Upper lobe of left lung (tissue), 6 donors: ENCODE results near the gene ALDH3B2. TPM values are rescaled to one million over a fixed set of nuclear protein-coding genes. Genes with fewer than 3 reads are reported as not detected.
A peak's percentile ranks its signal among the peaks of the same experiment; 100 is the strongest.

Experiments
- ATAC-seq, 2 donors: fragments of 200-7000 bp; cut with Tn5 transposase; one replicate each; pipeline ENCODE4 v1.9.1; 2022; ENCODE audit warnings: mild to moderate bottlenecking in 2 of 2, moderate library complexity in 2 of 2; ENCODE audit not compliant: low FRiP score in 2 of 2
- DNase-seq, 2 donors: peaks; one replicate each; pipeline ENCODE4 v3.0.0-alpha.2; 2019 to 2020
- H3K27ac ChIP-seq, 4 donors: fragments of 200-600 bp; sonication (generic); one replicate each; pipeline ENCODE4 v1.5.1; 2016 to 2019
- H3K27me3 ChIP-seq, 4 donors: fragments of 200-600 bp; sonication (generic); one replicate each; pipeline ENCODE4 v1.5.1; 2017 to 2019
- H3K36me3 ChIP-seq, 4 donors: fragments of 200-600 bp; sonication (generic); one replicate each; pipeline ENCODE4 v1.5.1; 2016 to 2019
- H3K4me1 ChIP-seq, 4 donors: fragments of 200-600 bp; sonication (generic); one replicate each; pipeline ENCODE4 v1.5.1; 2018 to 2019
- H3K4me3 ChIP-seq, 4 donors: fragments of 200-600 bp; sonication (generic); one replicate each; pipeline ENCODE4 v1.5.1; 2017 to 2019; ENCODE audit warnings: mild to moderate bottlenecking in 2 of 4, moderate library complexity in 1 of 4
- H3K9me3 ChIP-seq, 4 donors: fragments of 200-600 bp; sonication (generic); one replicate each; pipeline ENCODE4 v1.5.1; 2018 to 2019
- EP300 ChIP-seq, 4 donors: sonication (generic); formaldehyde crosslinking; IDR thresholded peaks; one replicate each; pipeline ENCODE4 v1.5.1; 2017; ENCODE audit warnings: antibody characterized with exemption in 4 of 4, control low read depth in 2 of 4
- POLR2A ChIP-seq, 4 donors: fragments of 450-650 bp; IDR thresholded peaks; one replicate each; pipeline ENCODE4 v1.5.1; 2016 to 2017; ENCODE audit warnings: antibody characterized with exemption in 4 of 4, mild to moderate bottlenecking in 2 of 4
- POLR2AphosphoS5 ChIP-seq, 2 donors: sonication (generic); formaldehyde crosslinking; IDR thresholded peaks; one replicate each; pipeline ENCODE4 v1.5.1; 2017; ENCODE audit warnings: antibody characterized with exemption in 2 of 2
- WGBS, 2 donors: methylation state at CpG; one replicate each; pipeline ENCODE4 v1.1.5; 2017 to 2018; 5-methylcytosine and 5-hydroxymethylcytosine counted together
- total RNA-seq, 6 donors: library from RNA; depleted of rRNA in 4 of 6; stranded (reverse); fragments of >200 nt in 4 of 6; gene quantifications; one replicate each; pipeline versions ENCODE4 v1.1.0 to v1.2.1, GENCODE V29; 2016 to 2021
- TF ChIP-seq, protein P1 (sequence below), 6 experiments: fragments of 450-650 bp in 4 of 6; fragments of 200-600 bp in 2 of 6; sonication (generic) in 2 of 6; IDR thresholded peaks; one replicate each; pipeline ENCODE4 v1.5.1; 2016 to 2019; ENCODE audit warnings: antibody characterized with exemption in 6 of 6
- donor health status: DM: no; HTN: no; CAD: no; lungs with moderate emphysema.
- donor health status: DM: no; HTN: yes; CAD: no; lungs with severe emphysema.

The ALDH3B2 gene
- total RNA-seq, 6 donors from 2014 or later = 0.30 to 6.4 (median 0.86) TPM; not detected in 1

DNA sequence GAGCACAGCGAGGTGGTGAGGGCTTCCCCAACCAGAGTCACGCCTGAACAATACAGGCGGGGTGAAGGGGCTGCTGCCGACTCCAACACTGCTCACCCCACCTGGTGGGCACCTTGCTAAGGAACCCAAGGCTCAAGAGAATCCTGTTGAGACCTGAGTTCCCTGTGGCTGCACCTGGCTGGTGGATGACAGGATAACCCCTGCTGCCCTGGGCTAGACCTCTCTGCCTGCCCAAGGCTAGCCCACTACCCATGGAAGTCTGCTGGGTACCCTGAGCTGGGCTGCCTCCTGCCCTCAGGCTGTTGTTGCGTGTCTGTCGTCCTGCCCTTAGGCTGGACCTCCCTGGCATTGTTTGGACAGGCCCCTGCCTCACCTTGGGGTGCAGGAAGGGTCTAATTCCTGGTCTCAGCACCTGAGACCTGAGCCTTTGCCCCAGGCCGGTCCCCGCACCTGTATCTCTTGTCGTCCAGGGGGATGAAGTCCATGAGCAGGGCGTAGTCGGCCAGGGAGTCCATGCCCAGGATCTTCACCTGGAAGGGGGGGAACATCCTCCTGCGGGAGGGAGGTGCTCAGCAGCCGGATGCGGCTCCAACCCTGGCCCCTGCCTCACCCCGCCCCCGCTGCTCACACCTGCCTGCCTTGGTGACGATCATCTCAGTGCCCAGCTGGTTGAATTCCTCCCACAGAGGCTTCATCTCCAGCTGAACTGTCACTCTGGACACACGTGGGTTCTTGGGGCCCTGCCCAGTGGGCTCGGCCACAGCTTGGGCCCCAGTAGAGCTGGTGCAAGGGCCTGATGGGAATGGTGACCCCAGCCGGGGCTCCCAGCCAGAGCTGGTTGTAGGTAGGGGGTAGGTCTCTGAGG is 39.8 kb downstream of the ALDH3B2 start:
- Histone ChIP-seq H3K27me3 (peaks cover 0 to 2% (median 0%) of the 10 kb centered on the region in 4 donors), H3K4me3 (no peak overlapping the region), H3K4me1 (peaks cover 6 to 9% (median 8%) of the 10 kb centered on the region in 4 donors), H3K9me3 (no peaks in the 10 kb centered on the region), H3K27ac (no peak overlapping the region), H3K36me3 (no peaks in the 10 kb centered on the region)
- WGBS, 2 donors = 77% methylated on average over 12 of the region's 20 CpGs; no CpG with 5 or more reads in 1 of the 2 donors
- ATAC-seq (no peak), DNase-seq (peak in 1 of 2 donors; percentile 64)
- TF ChIP-seq POLR2AphosphoS5 (IDR thresholded peaks at IDR 0.05) = no peak

DNA sequence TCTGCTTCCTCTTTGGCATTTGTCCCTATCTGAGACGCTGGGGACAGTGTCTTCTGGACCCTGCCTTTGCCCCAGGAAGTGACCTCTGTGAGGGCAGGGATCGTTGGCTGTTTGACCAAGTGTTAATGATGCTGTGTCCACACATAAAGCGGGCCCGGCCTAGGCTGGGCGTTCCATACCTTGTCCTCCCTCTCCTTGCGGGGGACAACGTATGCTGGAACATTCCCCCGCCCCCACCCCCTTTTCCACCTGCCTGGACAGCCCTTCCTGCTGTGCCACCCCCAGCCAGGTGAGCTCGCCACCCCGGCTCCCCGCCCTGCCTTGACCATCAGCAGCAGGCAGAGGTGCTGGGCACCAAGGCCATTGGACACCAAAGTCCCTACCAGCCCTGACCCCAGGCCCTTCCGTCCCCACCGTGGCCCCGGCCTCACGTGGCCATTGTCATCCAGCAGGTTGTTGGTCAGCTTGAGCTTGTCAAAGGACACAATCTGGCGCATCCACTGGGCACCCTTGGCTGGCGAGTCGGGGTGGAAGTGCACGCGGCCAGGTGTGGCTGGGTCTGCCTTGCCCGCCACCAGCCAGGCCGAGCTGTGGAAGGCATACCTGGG is 40.6 kb downstream of the ALDH3B2 start:
- H3K27ac ChIP-seq = no peak overlapping the region
- TF ChIP-seq POLR2A (IDR thresholded peaks at IDR 0.05) (no peak), POLR2AphosphoS5 (IDR thresholded peaks at IDR 0.05) (no peak), EP300 (IDR thresholded peaks at IDR 0.05) (no peak)
- TF ChIP-seq, protein P1, sequence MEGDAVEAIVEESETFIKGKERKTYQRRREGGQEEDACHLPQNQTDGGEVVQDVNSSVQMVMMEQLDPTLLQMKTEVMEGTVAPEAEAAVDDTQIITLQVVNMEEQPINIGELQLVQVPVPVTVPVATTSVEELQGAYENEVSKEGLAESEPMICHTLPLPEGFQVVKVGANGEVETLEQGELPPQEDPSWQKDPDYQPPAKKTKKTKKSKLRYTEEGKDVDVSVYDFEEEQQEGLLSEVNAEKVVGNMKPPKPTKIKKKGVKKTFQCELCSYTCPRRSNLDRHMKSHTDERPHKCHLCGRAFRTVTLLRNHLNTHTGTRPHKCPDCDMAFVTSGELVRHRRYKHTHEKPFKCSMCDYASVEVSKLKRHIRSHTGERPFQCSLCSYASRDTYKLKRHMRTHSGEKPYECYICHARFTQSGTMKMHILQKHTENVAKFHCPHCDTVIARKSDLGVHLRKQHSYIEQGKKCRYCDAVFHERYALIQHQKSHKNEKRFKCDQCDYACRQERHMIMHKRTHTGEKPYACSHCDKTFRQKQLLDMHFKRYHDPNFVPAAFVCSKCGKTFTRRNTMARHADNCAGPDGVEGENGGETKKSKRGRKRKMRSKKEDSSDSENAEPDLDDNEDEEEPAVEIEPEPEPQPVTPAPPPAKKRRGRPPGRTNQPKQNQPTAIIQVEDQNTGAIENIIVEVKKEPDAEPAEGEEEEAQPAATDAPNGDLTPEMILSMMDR (IDR thresholded peaks at IDR 0.05) = no peak
- no peak overlapping the region for H3K4me3 ChIP-seq
- H3K27me3 ChIP-seq = no peaks in the 10 kb centered on the region
- WGBS, 2 donors = 82 to 88% methylated on average over 16 to 17 of the region's 22 CpGs
- DNase-seq (peak in 1 of 2 donors; percentile 74), ATAC-seq (no peak)
- no peaks in the 10 kb centered on the region for H3K36me3 ChIP-seq
- no peaks in the 10 kb centered on the region for H3K9me3 ChIP-seq
- peaks cover 8 to 16% (median 14%) of the 10 kb centered on the region in 4 donors for H3K4me1 ChIP-seq

DNA sequence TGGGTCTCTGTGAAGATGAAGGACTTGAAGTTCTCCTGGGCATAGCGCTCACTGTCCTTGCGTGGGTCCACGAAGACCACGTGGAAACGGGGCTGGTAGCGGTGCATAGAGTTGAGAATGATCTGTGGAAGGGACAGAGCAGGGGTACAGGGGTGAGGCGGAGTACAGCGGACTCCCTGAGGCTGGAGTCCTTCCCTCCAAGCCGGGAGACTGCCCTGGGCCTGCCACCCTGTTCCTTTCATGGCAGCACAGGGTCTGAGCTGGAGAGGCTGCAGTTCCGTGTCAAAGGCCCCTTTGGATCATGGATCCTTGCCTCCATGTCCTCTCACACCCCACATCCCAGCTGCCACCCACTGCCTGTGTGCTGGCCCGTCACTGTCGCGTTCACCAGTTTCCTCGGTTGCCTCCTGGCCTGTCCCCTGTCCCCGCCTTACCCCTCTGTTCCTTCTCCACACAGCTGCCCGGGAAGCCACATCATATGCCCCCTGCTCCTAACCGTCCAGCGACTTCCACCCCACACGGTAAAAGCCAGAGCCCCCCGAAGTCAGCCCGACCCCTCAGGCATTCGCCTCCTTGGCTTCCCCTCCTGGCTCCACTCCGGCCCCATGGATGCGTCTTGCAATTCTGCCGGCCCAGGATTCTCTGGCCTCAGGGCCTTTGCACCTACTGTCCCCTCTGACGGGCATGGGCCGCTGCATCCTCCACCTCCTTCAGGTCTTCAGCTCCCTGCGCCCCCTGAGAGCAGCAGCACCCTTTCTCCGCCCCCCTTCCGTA is 41.3 kb downstream of the ALDH3B2 start:
- Histone ChIP-seq H3K9me3 (no peaks in the 10 kb centered on the region), H3K27me3 (no peaks in the 10 kb centered on the region), H3K27ac (no peak overlapping the region), H3K36me3 (no peaks in the 10 kb centered on the region), H3K4me3 (no peak overlapping the region), H3K4me1 (peaks cover 8 to 21% (median 17%) of the 10 kb centered on the region in 4 donors)
- ATAC-seq (no peak), DNase-seq (no peak)
- 93% methylated on average over 26 to 30 of the region's 30 CpGs for WGBS, 2 donors
- no peak for TF ChIP-seq POLR2A (IDR thresholded peaks at IDR 0.05)
- no peak for TF ChIP-seq POLR2AphosphoS5 (IDR thresholded peaks at IDR 0.05)

DNA sequence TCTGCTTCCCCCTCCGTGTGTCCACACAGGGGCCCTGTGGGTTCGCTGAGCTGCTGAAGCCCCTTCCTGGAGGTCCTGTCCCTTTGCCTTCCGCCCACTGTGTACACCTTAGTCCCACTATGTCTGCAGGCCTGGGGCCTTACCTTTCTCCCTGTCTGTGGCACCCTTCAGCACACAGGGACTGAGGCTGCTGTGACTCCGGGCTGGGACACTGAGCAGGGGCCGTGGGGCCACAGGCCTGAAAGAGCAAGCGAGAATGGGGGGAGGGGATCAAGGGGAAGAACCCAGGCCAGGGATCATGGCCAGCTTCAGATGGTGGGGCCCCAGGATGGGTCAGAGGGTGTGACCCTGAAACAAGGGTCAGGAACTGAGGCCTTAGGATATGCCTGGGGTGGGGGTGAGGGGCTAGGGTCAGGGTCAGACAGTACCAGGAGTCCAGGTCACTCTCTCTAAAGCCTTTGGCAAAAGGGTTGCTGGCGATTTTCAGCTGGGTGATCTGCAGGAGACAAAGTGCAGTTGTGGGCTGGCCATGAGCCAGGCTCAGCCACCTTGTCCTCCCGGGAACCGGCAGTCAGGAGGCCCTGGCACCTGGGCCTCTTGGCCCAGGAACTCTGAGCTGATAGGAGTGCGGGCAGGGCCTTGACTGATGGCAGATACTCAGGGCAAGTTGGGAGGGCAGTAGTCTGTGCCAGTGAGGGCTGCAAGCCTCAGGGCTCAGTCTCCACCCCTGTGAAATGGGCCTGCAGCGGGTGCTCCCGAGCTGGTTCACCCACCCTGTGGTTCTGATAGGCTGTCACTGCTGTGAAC is 42.0 kb downstream of the ALDH3B2 start:
- no peak overlapping the region for H3K4me3 ChIP-seq
- 86 to 88% methylated on average over 6 to 11 of the region's 12 CpGs for WGBS, 2 donors
- H3K27me3 ChIP-seq = no peaks in the 10 kb centered on the region
- H3K36me3 ChIP-seq = no peaks in the 10 kb centered on the region
- DNase-seq (peak in 1 of 2 donors; percentile 43), ATAC-seq (no peak)
- H3K9me3 ChIP-seq = no peaks in the 10 kb centered on the region
- TF ChIP-seq, protein P1 (IDR thresholded peaks at IDR 0.05) = no peak
- TF ChIP-seq POLR2A (IDR thresholded peaks at IDR 0.05) = no peak
- TF ChIP-seq POLR2AphosphoS5 (IDR thresholded peaks at IDR 0.05) = no peak
- no peak for TF ChIP-seq EP300 (IDR thresholded peaks at IDR 0.05)
- no peak overlapping the region for H3K27ac ChIP-seq
- H3K4me1 ChIP-seq = peaks cover 8 to 21% (median 17%) of the 10 kb centered on the region in 4 donors

DNA sequence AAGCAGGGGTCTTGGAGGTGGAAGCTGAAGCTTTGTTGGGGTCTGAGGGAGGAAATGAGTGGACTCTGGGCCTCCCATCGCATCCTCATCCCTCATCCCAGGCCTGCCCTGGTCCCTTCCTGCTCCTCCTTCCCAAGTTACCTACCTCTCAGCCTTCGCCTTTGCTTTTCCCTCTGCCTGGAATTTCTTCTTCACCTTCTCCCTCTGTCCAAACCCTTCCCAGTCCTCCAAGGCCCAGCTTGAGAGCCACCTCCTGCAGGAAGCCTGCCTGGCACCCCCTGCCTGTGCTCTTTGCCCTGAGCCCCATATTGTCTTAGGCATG is 42.6 kb downstream of the ALDH3B2 start:
- peaks cover 8 to 21% (median 17%) of the 10 kb centered on the region in 4 donors for H3K4me1 ChIP-seq
- 82 to 95% methylated on average over 2 of the region's 2 CpGs for WGBS, 2 donors
- H3K36me3 ChIP-seq = no peaks in the 10 kb centered on the region
- no peak overlapping the region for H3K4me3 ChIP-seq
- TF ChIP-seq, protein P1 (IDR thresholded peaks at IDR 0.05) = no peak
- no peak for TF ChIP-seq EP300 (IDR thresholded peaks at IDR 0.05)
- no peak for TF ChIP-seq POLR2A (IDR thresholded peaks at IDR 0.05)
- TF ChIP-seq POLR2AphosphoS5 (IDR thresholded peaks at IDR 0.05) = no peak
- DNase-seq = no peak
- no peak overlapping the region for H3K27ac ChIP-seq
- no peaks in the 10 kb centered on the region for H3K9me3 ChIP-seq
- ATAC-seq = no peak
- no peaks in the 10 kb centered on the region for H3K27me3 ChIP-seq
